HG03460 (cell line): ENCODE data around the gene PDE9A.
"Not testable (repeated sequence)": the region's sequence is repeated elsewhere in the genome, so short reads cannot be mapped to it uniquely, and the experiment has no call there.

Source experiments
- ATAC-seq: cut with Tn5 transposase; IDR thresholded peaks from one replicate; pipeline ENCODE4 v1.9.1; 2021; ENCODE audit not compliant: unreplicated experiment

The PDE9A gene

DNA sequence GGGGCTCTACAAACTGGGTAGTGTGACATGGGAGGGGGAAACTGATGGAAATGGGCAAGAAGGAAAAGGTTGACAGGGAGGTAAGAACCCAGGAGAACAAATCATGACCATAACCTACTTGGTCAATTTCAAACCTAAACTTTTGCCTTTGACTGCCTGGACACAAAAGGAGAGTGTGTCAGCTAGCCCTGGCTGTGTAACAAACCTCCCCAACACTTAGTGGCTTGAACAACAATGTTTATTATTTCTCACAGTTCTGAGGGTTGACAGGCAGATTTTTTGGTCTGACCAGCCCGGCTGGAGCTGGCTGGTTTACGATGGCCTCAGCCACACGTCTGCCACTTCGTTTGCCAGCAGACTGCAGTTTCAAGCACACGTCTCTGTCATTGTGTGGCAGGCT lies 133.5 kb downstream of the PDE9A start:
- ATAC-seq, result no peak

DNA sequence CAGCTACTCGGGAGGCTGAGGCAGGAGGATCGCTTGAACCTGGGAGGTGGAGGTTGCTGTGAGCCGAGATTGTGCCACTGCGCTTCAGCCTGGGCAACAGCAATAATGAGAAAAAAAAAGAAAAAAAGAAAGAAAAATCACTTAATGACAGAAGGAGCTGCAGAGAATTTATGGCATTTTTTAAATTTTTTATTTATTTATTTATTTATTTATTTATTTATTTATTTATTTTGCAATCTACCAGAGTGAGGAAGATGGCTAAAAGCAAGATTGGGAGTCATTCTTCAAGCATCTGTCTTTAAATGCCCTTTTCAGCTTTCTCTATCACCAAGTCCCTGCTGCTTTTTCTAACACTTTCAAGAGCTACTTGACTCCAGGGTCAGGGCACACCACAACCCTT lies 134.2 kb downstream of the PDE9A start:
- ATAC-seq, result no peak

DNA sequence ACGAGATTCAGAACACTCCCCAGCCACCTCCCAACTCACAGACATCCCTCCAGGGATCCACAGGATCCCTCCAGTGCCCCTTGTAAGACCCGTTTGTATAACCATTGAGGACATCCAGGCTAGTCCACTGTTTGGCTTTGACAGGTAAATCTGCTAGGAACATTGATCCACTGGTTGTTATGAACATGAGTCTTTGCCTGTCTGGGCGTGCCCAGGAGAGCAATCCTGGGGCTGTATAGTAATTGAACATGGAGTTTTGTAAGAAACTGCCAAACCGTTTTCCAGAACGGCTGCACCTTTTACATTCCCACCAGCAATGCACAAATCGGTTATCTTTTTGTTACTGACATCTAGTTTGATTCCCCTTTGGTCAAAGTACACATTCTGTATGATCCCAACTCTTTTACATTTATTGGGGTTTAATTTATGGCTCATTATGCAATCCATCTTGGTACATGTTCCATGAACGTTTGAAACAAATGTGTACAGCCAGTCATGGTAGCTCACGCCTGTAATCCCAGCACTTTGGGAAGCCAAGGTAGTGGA lies 137.2 kb downstream of the PDE9A start:
- ATAC-seq, result no peak

DNA sequence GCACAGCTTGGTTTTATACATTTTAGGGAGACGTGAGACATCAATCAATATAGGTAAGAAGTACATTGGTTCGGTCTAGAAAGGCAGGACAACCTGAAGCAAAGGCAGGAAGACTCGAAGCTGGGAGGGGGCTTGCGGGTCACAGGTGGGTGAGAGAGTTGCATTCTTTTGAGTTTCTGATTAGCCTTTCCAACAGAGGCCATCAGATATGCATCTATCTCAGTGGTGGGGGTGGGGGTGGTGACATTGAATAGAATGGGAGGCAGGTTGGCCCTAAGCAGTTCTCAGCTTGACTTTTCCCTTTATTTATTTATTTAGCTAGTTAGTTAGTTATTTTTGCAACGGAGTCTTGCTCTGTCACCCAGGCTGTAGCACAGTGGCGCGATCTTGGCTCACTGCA lies 140.4 kb downstream of the PDE9A start:
- ATAC-seq, result no peak

DNA sequence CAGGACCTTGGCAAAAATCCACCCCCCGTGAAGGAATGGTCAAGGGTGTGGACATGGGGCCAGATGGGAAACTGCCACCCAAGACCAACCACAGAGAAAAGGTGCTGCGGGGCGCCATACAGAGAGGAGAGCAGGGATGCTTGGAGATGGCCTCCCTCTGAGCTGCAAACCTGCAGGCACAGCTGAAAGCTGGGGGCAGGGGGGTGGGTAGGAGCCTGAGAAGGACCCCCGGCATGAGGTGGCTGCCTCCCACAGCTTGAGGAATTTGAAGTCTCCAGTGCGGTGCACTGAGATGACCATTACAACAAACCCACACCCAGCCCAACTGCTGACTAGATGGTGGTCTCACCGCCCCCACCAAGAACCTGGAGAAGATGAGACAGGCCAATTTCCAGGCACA lies 141.1 kb downstream of the PDE9A start:
- no peak for ATAC-seq

DNA sequence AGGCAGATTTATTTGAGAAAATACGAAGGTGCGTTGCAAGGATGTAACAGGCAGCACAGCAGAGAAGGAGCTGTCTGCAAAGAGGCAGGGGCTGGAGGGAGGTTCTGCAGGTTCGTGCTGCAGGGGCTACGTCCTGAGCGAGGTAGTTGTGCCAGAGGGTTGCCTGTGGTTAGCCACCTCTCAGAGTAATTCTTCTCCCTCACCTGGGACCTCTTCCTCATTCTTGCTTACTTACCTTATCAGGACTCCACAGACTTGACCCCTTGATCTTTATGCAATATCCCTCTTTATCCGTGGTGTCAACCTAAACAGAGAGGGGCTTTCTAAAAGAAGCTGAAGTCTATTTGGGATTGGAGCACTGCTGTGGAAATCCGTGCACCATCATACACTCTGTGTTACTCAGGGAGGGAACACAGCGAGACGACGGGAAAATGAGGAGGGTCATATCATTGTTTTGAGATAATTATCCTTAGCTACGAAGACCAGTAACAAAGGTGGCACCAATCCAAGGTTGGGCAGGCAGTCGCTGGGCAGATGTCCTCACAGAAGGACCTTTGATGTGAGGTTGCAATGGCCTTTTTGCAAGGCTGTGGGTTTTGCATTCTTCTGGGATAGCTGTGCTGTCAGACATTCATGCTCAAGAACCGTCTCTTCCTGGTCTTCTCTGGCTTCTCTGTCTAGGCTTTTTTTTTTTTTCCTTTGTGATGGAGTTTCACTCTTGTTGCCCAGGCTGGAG lies 143.1 kb downstream of the PDE9A start:
- no peak for ATAC-seq

DNA sequence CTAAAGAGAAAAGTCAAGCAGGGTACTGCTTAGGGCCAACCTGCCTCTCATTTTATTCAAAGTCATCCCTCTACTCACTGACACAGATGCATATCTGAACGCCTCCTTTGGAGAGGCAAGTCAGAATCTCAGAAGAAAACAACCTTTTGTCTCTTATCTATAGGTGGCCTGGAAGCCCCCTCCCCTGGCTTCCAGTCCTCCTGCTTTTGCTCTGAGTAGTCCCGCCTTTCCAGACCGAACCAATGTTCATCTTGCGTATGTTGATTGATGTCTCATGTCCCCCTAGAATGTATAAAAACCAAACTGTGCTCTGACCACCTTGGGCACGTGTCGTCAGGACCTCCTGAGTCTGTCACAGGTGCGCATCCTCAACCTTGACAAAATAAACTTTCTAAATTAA lies 144.1 kb downstream of the PDE9A start:
- no peak for ATAC-seq

DNA sequence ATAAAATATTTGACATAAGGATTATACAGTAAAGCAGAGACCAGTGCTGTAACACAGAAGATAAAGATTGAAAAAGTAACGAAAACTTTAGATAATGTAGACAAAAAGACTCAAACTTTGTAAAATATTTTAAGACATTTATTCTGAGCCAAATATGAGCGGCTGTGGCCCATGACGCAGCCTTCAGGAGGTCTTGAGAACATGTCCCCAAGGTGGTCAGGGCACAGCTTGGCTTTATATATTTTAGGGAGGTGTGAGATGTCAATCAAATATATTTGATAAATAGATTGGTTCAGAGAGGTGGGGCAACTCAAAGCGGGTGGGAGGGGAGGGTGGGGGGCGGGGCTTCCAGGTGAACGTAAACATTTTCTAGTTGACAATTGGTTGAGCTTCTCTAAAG lies 144.7 kb downstream of the PDE9A start:
- ATAC-seq, result no peak

DNA sequence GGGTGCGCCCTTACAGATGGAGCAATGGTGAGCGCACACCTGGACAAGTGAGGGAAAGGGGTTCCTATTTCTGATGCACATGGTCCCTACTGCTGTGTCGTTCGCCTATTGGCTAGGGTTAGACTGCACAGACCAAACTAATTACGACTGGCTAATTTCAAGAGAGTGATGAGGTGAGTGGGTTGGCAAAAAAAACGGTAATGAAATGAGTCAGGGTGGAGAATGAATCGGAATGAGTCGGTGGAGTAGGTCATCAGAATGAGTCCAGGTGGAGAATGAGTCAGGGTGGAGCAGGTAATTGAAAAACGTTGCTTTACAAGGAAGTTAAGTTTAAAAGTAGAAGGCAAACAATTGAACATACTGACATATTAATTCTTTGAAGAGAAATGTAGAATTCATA lies 146.1 kb downstream of the PDE9A start:
- no peak for ATAC-seq

DNA sequence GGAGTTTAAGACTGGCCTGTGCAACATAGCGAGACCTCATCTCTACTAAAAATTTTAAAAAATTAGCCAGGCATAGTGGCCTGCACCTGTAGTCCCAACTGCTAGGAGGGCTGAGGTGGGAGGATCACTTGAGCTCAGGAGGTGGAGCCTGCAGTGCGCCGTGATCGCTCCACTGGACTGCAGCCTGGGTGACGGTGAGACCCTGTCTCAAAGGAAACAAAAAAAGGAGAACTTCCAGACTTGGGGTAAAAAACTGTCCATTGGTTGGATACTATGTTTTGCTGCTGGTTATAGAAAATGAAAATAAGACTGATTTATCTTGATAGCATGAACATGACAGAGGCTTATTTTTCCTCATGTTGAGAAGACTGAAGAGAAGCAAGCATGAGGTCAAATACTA lies 146.5 kb downstream of the PDE9A start:
- ATAC-seq, result no peak

DNA sequence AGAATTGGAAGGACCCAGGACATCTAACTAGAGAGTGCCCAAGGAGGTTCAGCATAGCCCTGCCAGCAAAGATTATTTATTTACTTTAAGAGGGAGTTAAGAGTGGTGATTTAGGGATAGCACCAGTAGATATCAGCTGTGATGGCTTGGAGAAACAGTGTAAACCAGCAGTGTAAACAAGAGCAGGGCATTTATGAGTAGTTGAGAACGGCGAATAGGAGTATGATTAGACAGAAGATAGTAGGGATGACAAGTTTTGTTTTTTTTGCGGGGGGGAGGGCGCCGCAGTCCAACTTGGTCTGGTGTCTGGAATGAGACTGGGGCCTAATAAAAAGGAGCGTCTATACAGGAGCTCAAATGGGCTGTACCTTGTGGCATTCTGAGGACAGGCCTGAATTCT lies 148.2 kb downstream of the PDE9A start:
- not testable (repeated sequence) for ATAC-seq

DNA sequence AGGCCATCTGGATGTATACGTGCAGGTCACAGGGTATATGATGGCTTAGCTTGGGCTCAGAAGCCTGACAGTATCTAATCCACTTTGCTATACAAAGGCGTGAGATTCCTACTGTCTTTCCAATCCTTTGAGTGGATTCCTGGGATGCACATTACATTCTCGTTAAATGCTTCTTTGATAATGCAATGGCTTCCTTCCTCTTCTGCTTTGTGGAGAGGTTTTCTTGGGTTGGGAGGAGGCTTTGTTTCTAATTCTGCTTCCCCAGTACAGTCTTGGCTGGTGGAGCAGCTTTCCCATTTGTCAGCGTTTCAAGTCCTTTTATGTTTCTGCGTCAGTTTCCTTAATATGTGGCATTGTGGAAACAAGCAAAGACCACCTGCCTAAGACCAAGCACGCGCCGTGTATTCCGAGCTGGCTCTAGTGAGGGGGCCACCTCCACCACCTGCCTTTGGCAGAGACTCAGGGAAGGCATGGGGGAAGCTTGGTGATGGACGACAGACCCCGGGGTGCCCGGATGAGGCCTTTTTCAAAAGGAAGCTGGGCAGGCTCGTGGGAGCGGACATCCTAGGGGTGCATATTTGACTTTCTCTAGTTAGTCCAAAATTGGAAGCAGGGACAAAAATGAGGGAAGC lies 153.2 kb downstream of the PDE9A start:
- no peak for ATAC-seq

DNA sequence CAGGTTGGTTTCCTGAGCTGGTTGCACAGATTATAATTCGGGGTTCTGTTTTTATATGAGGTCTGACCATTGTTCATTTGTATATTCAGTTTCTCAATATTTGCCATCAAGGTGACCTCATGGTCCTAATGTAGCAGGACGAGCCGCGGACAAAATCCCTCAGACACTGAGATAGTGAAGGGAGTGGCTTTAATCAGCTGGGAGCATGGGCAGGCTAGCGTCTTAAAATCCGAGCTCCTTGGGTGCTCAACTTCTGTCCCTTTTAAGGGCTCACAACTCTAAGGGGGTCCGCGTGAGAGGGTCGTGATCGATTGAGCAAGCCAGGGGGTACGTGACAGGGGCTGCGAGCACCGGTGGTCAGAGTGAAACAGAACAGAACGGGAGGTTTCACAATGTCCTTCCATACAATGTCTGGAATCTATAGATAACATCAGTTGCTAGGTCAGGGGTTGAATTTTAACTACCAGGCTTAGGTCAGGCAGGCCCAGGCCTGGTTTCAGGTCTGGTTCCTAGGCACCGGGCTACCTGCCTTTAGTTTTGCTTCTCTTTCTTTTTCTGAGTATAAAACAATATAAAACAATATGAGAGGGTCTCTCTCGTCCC lies 154.0 kb downstream of the PDE9A start:
- not testable (repeated sequence) for ATAC-seq

DNA sequence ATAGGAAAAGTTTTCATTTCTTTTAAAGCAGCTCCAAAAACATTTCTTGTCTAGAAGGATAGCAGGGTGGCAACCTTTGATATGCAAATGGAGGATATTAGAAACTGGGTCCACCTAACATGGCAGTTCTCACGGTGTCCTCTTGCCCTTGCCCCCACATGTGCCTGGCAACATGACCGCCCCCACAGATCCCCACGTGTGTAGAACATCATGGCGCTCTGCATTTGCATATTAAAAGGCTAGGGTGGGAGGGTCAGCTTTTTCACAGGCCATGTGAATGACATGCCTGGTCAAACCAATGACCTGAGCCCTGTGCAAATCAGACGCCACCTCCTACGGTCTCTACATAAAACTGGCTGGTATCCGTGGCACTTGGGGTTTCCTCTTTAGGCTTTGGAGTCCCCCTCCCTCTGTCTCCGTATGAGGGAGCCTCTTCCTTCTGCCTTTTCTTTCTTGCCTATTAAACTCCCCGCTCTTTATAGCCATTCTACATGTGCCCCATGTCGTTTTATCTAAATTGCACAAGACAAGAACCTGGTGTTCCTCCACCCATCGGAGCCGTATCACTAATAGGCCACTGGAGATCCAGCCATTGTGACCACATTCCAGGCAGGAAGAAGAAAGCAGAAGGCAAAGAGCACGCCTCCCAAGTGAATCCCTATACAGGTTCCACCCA lies 154.7 kb downstream of the PDE9A start:
- no peak for ATAC-seq

DNA sequence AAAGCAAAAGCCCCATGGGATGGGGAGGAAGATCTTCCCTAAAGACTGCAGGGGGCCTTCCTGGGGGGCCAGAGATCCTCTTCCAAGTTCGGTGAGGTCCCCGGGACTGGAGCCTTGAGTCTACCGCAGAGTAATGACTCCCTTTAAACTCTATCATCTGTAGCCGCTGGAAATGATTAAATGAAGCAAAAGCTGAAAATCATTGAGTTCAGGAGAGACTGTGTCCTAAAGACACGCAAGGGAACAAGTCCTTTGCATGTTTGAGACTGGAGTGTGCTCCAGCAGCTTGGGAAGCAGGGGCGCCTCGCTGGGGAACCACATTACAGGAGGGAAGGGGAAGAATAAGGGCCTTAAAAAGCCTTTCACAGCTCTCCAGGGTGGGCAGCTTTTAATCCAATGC lies 155.8 kb downstream of the PDE9A start:
- ATAC-seq, result no peak

DNA sequence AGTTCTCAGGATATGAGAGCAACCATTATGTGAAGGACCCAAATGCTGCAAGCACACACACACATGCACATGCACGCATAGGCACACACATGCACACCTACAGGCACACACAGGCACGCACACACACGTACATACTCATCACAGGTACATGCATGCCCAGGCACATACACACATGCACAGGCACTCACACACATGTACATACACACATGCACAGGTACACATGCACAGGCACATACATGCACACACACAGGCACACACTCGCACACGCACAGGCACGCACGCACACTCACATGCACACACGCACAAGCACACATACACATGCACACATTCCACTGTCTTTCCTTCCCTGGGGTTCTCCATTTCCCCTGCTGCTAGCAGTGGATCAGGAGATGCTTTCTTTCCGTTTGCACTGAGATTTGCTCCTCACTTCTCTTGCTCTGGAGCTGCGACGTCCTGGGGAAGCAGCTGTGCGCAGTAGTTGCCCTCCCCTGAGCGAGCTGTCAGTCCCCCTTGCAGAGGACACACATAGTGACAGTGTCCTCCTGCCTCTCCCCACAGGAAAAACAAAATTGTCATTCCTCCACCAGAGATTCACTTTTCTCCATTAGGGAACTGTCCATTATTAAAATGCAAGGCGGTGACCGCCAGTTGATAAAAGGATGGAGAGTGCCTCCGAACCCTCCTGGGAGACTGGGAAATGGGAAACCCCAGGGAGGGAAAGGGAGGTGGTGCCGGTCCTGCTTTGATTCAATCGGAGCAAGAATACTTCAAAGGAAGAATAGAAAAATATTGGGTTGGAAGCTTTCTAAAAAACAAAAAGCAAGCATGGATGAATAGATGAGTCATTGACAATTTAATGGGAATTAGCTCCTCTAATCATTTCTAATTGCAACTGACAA lies 156.4 kb downstream of the PDE9A start:
- no peak for ATAC-seq

DNA sequence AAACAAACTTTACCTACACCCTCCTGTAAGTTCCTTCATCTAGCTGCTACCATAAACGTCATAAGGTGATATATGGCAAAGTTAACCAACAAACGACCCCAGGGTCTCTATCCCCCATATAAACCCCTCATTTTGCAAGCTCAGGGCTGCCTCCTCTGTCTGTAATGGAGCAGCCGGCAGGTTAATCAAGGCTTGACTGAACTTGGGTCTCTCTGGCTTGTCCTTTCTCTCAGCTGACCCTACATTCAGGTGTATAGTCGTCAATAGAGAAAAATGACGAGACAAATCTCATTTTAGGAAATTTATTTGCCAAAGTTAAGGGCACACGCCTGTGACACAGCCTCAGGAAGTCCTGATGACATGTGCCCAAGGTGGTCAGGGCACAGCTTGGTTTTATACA lies 158.5 kb downstream of the PDE9A start:
- ATAC-seq, result no peak

DNA sequence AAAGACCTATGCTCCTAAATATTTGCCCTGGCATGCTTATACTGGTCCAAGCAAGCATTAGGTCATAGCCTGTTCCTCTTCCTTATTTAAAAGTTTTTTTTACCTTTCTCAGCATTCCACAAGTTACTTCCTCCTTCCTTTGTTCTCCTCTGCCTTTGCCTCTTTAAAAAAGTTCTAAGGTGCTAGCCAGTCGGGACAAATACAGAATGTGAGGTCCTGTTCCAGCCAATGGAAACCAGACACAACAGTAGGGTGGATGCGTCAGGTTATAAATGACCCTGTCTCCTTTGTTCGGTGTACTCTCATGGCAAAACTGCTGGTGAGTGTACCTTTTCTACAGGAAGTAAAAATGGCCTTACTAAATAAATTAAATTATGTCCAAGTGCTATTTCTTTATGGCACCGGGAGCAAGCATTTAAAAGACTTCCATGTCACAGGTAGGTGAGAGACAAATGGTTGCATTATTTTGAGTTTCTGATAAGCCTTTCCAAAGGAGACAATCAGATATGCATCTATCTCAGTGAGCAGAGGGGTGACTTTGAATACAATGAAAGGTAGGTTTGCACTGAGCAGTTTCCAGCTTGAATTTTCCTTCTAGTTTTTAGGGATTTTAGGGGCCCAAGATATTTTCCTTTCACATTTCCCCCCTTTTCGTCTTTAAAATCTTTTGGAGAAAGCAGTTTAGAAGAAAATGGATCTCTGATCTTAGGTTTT lies 159.3 kb downstream of the PDE9A start:
- ATAC-seq, result not testable (repeated sequence)

DNA sequence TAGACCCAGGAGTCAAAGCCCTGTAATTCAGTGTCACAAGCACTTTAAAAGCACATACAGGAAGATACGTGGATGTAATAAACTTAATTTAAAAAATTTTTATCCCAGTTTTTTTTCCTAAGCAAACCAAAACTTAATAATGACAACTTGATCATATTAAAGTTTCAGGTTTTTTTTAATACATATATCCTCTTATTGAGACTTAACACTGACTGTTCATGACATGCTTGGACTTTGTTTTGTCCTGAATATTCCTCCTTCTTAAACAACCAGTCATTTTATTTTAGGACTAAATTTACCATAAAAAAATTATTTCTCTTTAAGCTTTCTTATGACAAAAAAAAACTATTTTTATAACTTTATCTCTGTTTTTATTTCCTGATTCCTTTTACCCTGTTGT lies 161.8 kb downstream of the PDE9A start:
- ATAC-seq, result no peak

DNA sequence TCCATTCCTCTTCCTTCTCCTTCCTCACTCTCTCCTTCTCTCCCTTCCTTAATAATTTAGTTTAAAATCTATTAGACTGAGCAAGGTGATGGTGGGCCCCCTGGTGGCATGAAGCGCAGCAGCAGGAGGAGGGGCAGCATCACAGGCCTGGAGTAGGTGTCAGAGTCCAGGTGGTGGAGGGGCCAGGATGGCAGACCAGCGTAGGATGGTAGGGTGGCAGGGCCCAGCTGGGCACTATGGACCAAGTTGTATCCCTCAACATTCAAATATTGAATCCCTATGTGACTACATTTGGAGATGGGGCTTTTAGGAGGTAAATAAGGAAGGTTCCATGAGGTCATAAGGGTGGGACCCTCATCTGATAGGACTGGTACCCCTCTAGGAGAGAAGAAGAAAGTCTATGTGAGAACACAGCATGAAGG lies 164.9 kb downstream of the PDE9A start:
- ATAC-seq, result no peak
